ENCODE results near the gene SMIM21. TPM values are rescaled to one million over a fixed set of nuclear protein-coding genes. Genes with fewer than 3 reads are reported as not detected.

The SMIM21 gene
- total RNA-seq, 1 donor from 2014 or later: not detected

DNA sequence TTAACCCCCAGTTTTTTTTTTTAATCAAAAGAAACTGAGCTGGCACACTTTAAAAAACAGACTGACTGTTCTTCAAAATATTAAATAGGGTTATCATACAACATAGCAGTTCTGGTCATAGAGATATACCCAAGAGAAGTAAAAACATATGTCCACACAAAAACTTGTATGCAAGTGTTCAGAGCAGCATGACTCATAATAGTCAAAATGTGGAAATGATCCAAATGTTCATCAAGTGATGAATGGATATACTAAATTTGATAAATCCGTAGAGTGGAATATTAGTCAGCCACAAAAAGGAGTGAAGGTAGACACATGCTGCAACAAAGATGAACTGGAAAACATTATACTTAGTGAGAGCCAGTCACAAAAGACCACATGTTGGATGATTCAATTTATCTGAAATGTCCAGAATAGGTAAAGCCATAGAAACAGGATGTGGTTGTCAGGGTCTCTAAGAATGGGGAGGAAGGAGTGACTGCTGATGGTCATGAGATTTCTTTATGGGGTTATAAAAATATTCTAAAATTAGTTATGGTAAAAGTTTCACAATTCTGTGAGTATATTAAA, 5.1 kb downstream of the SMIM21 start:
- DNase-seq (ENCODE audit: low read depth, low spot score): no peak

DNA sequence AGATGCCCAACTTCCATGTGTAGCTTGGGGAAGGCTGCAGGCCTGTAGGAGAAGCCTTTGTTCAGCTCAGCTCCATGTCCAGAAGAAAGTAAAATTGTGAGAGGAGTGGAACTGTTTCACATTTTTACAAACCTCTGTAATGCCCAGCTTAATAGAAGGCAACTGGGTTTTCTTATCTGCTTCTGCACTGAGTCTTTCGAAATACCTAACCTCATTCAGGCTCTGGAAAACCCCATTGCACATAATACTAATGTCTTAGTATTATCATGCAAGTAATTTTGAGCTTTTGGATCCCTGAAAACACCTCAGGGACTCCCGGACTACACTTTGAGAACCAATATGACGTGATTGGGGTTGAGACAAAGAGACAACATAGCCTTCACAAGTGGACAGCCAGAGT, 5.8 kb downstream of the SMIM21 start:
- no peak for DNase-seq (ENCODE audit: low read depth, low spot score)

DNA sequence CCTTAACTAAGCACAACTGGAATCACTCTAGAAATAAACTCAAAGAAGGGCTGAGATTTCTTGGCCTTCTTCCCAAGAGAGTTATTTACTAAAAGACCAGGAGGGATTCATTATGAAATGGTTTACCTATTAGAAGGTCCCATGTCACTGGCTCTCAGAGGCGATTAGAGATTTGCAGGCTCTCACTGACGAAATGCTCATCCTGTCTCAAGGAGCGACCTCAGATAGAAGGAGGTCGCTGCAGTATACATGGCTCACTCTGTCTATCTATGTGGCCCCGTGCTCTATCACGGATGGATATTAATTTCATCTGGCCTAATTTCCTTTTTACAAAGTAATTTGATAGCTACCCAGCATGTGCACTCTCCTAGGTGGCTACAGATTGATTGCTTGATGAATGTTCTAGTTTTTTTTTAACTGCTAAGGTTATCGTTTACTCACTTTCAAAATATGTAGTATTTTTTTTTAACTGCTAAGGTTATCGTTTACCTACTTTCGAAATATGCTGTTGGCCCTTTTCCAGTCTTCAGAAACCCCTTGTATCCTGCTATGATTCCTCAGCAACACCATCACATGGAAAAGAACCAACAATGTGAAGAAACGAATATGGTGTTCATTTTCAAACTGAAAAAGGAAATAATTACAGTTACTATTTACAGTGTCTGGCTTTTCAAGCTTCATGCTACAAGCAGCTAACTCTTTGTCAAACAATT, 9.1 kb downstream of the SMIM21 start:
- no peak for DNase-seq (ENCODE audit: low read depth, low spot score)

- no peak for DNase-seq (ENCODE audit: low read depth, low spot score)
Observed at GRCh38 chr18:75410611-75411010, 16.9 kb downstream of the SMIM21 start.

GRCh38 chr18:75409806-75410205, 17.7 kb downstream of the SMIM21 start:
- no peak for DNase-seq (ENCODE audit: low read depth, low spot score)

DNA sequence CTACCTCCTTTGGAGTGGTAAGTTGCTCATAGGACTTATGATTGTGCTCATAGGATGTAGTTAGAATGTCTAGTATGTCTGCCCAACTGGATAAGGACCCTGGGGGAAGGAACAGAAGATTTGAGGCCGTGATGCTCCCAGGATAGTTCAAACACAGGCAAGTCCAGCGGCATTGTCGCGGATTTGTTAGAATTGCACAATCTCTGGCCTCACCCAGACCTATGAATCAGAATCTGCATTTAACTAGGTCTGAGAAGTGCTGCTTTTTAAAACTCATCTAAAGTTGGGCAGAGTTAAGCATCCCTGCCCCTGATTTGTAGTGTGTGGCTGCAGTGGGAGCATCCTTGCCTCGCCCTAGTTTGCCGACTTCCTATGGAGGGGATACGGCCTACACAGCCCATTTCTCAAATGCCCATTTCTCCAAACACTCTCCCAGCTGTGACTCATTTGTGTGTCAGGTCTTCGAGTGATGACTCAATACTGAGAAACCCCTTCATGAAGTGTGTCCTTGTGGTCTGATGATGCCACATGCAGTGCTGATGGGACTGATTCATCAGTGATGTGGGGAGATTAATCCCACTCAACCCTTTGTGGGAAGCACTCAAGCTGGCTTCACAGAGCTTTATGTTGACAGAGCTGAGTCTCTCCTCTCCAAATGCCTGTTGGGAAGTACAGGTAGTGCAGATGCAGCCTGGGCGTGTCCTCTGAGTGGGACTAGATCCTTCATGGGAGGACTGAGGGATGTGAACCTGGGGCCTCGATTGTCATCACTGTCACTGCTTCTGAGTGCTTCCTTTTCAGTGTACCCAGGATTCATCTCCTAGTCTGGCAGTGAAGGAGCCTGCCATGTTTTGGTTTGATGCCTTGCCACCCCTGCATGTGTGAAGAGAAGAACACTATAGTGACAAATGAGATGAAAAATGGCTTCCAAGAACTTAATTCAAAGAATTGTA, 18.7 kb downstream of the SMIM21 start:
- DNase-seq (ENCODE audit: low read depth, low spot score): no peak

DNA sequence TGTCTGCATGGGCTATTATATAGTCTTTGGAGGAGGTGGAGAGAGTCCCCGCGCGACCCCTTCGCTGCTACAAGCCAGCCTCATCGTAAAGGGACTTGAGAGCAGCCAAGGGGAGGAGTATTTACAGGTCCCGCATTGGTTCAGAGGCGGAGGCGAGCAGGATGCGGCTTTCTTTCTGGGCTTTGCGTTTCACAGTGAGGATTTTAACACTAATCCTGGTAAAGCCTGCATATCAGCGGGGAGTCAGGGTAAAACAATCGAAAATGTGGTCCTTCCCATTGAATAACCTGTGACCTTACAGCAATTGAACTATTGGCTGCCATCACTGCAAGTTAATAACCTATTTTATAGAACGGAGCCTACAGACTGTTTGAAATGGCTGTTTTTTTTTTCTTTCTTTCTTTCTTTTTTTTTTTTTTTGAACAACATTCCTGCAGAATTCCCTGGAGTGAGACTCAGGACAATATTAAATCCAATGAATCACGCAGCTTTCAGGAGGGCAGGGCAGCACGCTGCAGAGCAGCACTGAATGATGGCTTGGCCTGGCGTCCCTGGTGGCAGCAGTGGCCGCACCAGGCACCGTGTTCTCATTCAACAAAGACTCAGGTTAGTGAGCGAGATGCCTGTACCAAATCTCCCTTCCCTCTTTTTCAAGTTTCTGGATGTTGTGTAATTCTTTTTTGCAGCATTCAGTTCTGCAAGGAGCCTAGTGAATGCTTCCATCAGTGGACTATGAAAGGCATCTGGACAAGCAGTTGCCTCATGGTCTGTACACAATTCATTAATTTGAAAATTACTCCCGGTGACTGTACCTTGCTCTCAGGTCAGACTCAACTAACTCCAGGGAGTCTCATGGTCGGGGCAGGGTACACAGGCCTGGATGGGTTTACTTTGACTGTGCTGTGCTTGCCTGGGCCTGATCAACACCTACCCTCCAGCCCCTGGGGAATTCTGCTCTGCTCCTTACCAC, 19.8 kb downstream of the SMIM21 start:
- DNase-seq (ENCODE audit: low read depth, low spot score): no peak

DNA sequence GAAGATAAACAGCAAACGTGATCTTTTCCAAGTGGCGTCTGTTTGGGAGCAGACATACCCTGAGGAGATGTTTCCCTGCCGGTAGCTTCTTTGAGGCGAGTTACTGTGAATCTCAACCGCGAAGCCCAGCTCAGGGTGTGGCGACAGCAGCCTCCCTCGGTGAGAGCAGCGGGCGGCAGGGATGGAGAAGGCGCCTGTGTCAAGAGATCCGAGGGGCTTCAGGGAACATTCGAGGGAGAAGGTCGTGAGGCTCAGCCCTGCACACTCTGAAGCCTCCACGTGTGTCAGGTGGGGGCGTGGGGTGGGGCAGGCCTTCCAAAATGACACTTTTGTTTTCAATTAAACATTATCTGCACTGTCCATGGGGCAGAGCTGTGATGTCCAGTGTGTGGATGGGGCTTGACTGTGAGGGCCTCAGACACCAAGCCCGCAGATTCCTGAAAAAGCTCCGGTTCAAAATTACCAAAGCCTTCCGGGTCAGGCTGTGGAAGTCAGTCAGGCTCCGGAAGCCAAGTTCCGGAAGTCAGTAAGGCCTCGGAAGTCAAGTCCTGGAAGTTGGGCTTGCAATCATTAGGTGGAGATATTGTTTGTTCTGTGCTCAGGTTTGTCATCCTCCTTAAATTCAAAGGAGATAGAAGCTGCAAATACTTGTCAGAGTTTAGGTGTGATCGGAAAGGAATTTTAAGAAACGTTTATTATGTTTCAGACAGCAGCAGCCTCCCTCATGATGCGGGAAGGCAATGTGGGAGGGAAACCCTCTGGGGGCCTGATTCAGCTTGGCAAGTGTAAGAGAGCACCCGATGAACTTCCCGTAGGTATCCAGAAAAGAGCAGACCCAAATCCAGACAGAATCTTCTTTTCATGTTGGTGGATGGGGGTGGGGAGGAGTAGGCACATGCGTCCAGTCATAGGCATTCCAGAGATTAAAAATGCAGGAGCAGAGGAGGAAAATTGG, 20.7 kb downstream of the SMIM21 start:
- DNase-seq (ENCODE audit: low read depth, low spot score): no peak

DNA sequence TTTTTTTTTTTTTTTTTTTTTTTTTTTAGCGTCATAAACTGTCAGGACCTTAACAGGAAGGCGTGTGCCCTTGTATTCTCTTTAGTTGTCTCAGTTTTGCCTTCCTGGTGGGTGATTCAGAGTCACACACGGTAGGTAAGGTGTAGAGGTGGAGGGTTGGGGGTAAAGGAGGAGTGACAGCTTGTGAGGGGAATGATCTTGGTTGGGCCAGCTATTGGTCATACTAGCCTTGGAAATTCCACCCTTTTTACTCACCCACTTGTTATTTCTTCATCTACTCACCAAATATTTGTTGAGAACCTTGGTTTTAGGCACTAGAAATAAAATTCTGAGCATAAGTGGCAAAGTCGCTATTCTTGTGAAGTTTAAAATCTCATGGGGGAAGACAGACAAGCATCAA, 22.2 kb downstream of the SMIM21 start:
- no peak for DNase-seq (ENCODE audit: low read depth, low spot score)

GRCh38 chr18:75400366-75400765, 27.1 kb downstream of the SMIM21 start:
- DNase-seq (ENCODE audit: low read depth, low spot score): no peak

DNA sequence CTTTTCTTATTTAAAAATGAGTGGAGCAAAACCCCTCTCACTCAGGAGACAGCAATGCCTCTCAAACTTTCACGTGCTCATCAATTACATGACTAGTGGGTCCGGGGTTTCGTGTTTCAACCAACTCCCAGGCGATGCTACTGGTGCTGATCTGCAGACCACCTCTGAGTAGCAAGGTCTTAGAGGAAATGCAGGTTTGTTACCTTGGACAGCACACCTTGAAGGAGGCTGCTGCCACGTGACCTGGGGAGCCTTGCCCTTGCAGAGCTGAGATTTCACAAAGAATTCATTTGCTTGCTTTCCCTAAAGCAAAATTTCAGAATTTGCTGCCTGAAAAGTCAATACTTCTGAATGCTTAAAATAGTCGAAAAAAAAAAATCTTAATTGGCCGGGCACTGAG, 32.4 kb downstream of the SMIM21 start:
- DNase-seq (ENCODE audit: low read depth, low spot score): no peak

GRCh38 chr18:75393721-75394120, 33.8 kb downstream of the SMIM21 start:
- DNase-seq (ENCODE audit: low read depth, low spot score): no peak

DNA sequence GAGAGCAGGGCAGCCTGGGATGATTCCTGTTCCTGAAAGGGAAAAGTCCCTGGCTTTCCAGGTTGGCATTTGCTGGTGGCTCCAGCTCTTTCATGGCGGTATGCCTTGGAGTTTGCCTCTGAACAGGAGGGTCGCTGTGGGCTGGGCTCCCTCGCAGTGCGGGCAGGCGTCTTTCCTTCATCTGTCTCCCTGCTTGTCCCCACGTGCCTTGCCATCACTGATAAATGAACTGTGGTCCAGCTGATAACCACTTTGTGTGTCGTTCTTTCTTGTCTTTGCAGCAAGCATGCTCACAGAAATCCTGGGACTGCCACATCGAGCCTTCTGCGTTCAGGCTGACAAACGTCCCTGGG, 35.3 kb downstream of the SMIM21 start:
- no peak for DNase-seq (ENCODE audit: low read depth, low spot score)

- DNase-seq (ENCODE audit: low read depth, low spot score): no peak
Observed at GRCh38 chr18:75391279-75392225, 36.0 kb downstream of the SMIM21 start.

GRCh38 chr18:75390854-75391253, 36.6 kb downstream of the SMIM21 start:
- no peak for DNase-seq (ENCODE audit: low read depth, low spot score)

DNA sequence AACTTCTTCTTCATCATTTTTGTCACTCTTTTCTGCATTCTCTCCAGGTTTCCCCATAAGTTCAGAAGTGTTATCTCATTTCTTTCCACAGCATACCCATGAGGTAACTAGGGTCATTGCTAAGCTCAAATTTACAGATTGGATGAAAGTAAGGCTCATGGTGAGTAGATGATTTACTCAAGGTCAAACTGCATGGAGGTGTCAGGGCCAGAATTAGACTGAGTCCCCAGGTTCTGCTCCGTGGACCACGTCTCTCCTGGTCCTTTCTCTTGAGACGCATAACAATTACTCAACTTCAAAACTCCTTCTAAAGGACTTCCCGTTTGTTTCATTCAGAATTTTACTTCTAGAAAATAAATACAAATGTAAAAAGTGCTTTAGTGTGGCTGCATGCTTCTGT, 43.4 kb downstream of the SMIM21 start:
- DNase-seq (ENCODE audit: low read depth, low spot score): no peak

GRCh38 chr18:75378376-75379315, 48.9 kb downstream of the SMIM21 start:
- no peak for DNase-seq (ENCODE audit: low read depth, low spot score)

- no peak for DNase-seq (ENCODE audit: low read depth, low spot score)
Observed at GRCh38 chr18:75377926-75378325, 49.6 kb downstream of the SMIM21 start.
